HepG2 (cell line): ENCODE measurements around the gene PGGT1B. TPM values are rescaled to one million over a fixed set of nuclear protein-coding genes. Genes with fewer than 3 reads are reported as not detected.

ENCODE experiments used
- ATAC-seq: fragments of 200-7000 bp; cut with Tn5 transposase; 3 replicates; pipeline ENCODE4 v1.9.1; 2020; ENCODE audit warnings: mild to moderate bottlenecking, moderate library complexity
- BruUV-seq: library from RNA; stranded (reverse); fragments of 400-500 nt; replicated peaks from 2 replicates; lab custom pipeline; 2021; lab: Mats Ljungman, UMichigan
- CTCF ChIA-PET: fragments of 300-600 bp; formaldehyde crosslinking; extraction: SDS; loops from one replicate; lab custom pipeline; 2021; ENCODE audit warnings: low total read pairs, inconsistent platforms, low intra/inter-chr PET ratio; lab: Yijun Ruan, JAX
- POLR2A ChIA-PET: fragments of 350-600 bp; sonication (Branson Sonifier 250); formaldehyde crosslinking; loops from one replicate; lab custom pipeline; 2020; ENCODE audit warnings: antibody characterized with exemption, inconsistent platforms; lab: Yijun Ruan, JAX
- DNase-seq: peaks from one replicate; pipeline ENCODE4 v3.0.0-alpha.2; 2015; ENCODE audit warnings: low spot score
- FAIRE-seq: peaks from 3 replicates; lab custom pipeline; 2011; peaks lifted over from hg19 to GRCh38; lab: Jason Lieb, UNC
- H2AFZ ChIP-seq: one replicate; pipeline ENCODE4 v1.6.1; 2011; ENCODE audit warnings: low read length, inconsistent platforms
- H3K27ac ChIP-seq: fragments of 300-600 bp; 3 replicates; pipeline ENCODE4 v1.8.0; 2011; ENCODE audit warnings: mixed run types, mild to moderate bottlenecking, mixed read lengths, low read length, inconsistent platforms; ENCODE audit not compliant: insufficient read depth; ENCODE audit errors: extremely low read length
- H3K27me3 ChIP-seq, 2 experiments: fragments of 200-600 bp in 1 of 2; 2 replicates in 1 of 2; 3 replicates in 1 of 2; pipeline versions ENCODE4 v1.6.0 to v1.8.0; 2011; ENCODE audit warnings: low read length in 2 of 2, mild to moderate bottlenecking in 2 of 2, moderate library complexity in 2 of 2, inconsistent platforms in 1 of 2; ENCODE audit not compliant: insufficient read depth in 2 of 2, control insufficient read depth in 1 of 2
- H3K36me3 ChIP-seq, 2 experiments: fragments of 200-600 bp in 1 of 2; replicated peaks in 1 of 2; 2 replicates in 1 of 2; 3 replicates in 1 of 2; pipeline versions ENCODE4 v1.5.1 to v1.8.0; 2011; ENCODE audit warnings: low read length in 2 of 2, inconsistent platforms in 1 of 2; ENCODE audit not compliant: insufficient read depth in 2 of 2, control insufficient read depth in 1 of 2
- H3K4me1 ChIP-seq: 2 replicates; pipeline ENCODE4 v1.5.1; 2012; ENCODE audit warnings: low read length, inconsistent platforms; ENCODE audit not compliant: insufficient read depth
- H3K4me2 ChIP-seq: 2 replicates; pipeline ENCODE4 v1.6.0; 2011; ENCODE audit warnings: low read depth, low read length, inconsistent platforms
- H3K4me3 ChIP-seq, 3 experiments: fragments of 200-600 bp in 1 of 3; sonication (generic), shearing (Covaris generic) in 1 of 3; replicated peaks in 1 of 3; 2 replicates each; pipeline ENCODE4 v1.5.1; 2011 to 2016; ENCODE audit warnings: low read length in 3 of 3, inconsistent platforms in 2 of 3, low read depth in 2 of 3, mild to moderate bottlenecking in 2 of 3, control low read depth in 1 of 3, mixed read lengths in 1 of 3; ENCODE audit not compliant: insufficient read depth in 1 of 3
- H3K79me2 ChIP-seq: one replicate; pipeline ENCODE4 v1.6.1; 2011; ENCODE audit warnings: low read length, inconsistent platforms; ENCODE audit not compliant: insufficient read depth
- H3K9ac ChIP-seq: 2 replicates; pipeline ENCODE4 v1.6.0; 2011; ENCODE audit warnings: mild to moderate bottlenecking, low read depth, low read length, inconsistent platforms; ENCODE audit not compliant: insufficient read depth
- H3K9me3 ChIP-seq: 2 replicates; pipeline ENCODE4 v1.5.1; 2012; ENCODE audit warnings: mild to moderate bottlenecking, low read length
- H4K20me1 ChIP-seq: 2 replicates; pipeline ENCODE4 v1.6.0; 2011; ENCODE audit warnings: inconsistent platforms, mild to moderate bottlenecking, low read length, moderate library complexity; ENCODE audit not compliant: insufficient read depth
- CREBL2 ChIP-seq: sonication (generic); formaldehyde crosslinking; IDR thresholded peaks from 2 replicates; pipeline ENCODE4 v1.8.1; 2023; ENCODE audit warnings: missing genetic modification reagents, mild to moderate bottlenecking, borderline replicate concordance
- ETS1 ChIP-seq: sonication (generic); formaldehyde crosslinking; IDR thresholded peaks from 2 replicates; pipeline ENCODE4 v1.4.0; 2020; ENCODE audit warnings: missing genetic modification reagents
- KAT7 ChIP-seq: IDR thresholded peaks from 2 replicates; pipeline ENCODE4 v1.6.1; 2018; ENCODE audit warnings: borderline replicate concordance, missing compliant biosample characterization
- KMT2A ChIP-seq: sonication (generic); formaldehyde crosslinking; IDR thresholded peaks from 2 replicates; pipeline ENCODE4 v1.4.0; 2020; ENCODE audit warnings: missing genetic modification reagents
- NAIF1 ChIP-seq: sonication (generic); formaldehyde crosslinking; IDR thresholded peaks from 2 replicates; pipeline ENCODE4 v1.5.0; 2020; ENCODE audit warnings: mild to moderate bottlenecking, missing genetic modification reagents, borderline replicate concordance
- NONO ChIP-seq, 2 experiments: fragments of 450-650 bp in 1 of 2; sonication (generic) in 1 of 2; formaldehyde crosslinking in 1 of 2; IDR thresholded peaks in 1 of 2; conservative IDR thresholded peaks in 1 of 2; 2 replicates each; pipeline versions ENCODE4 v1.6.1 to v1.8.0; 2017 to 2022; ENCODE audit warnings: mild to moderate bottlenecking in 1 of 2, missing genetic modification reagents in 1 of 2, moderate library complexity in 1 of 2
- NR1H2 ChIP-seq: sonication (generic); formaldehyde crosslinking; IDR thresholded peaks from 2 replicates; pipeline ENCODE4 v1.8.1; 2022; ENCODE audit warnings: low read depth, missing genetic modification reagents, borderline replicate concordance
- ONECUT2 ChIP-seq: sonication (generic); formaldehyde crosslinking; IDR thresholded peaks from 2 replicates; pipeline ENCODE4 v1.4.0; 2020; ENCODE audit warnings: missing genetic modification reagents
- SAFB2 ChIP-seq: sonication (generic); formaldehyde crosslinking; IDR thresholded peaks from 2 replicates; pipeline ENCODE4 v1.5.1; 2020; ENCODE audit warnings: missing genetic modification reagents, low read depth, mild to moderate bottlenecking, borderline replicate concordance
- SNAI1 ChIP-seq: sonication (generic); formaldehyde crosslinking; IDR thresholded peaks from 2 replicates; pipeline ENCODE4 v1.5.0; 2020; ENCODE audit warnings: mild to moderate bottlenecking, missing genetic modification reagents, borderline replicate concordance
- ZNF207 ChIP-seq: fragments of 450-650 bp; IDR thresholded peaks from 2 replicates; pipeline ENCODE4 v1.6.1; 2016; ENCODE audit warnings: antibody characterized with exemption, borderline replicate concordance
- ZNF232 ChIP-seq: sonication (generic); formaldehyde crosslinking; IDR thresholded peaks from 2 replicates; pipeline ENCODE4 v1.4.0; 2020; ENCODE audit warnings: missing genetic modification reagents, borderline replicate concordance
- ZNF850 ChIP-seq: sonication (generic); formaldehyde crosslinking; conservative IDR thresholded peaks from 2 replicates; pipeline ENCODE4 v1.9.0; 2021; ENCODE audit warnings: mild to moderate bottlenecking, missing genetic modification reagents
- ZZZ3 ChIP-seq: sonication (generic); formaldehyde crosslinking; IDR thresholded peaks from 2 replicates; pipeline ENCODE4 v1.4.0; 2020; ENCODE audit warnings: missing genetic modification reagents, mild to moderate bottlenecking, borderline replicate concordance
- WGBS: methylation state at CpG from one replicate; pipeline ENCODE4 v1.1.6; 2017; ENCODE audit warnings: low lambda C conversion rate; 5-methylcytosine and 5-hydroxymethylcytosine counted together
- in situ Hi-C: cut with HindIII; loops from 2 replicates; pipeline ENCODE4 v1.10.0; 2017; ENCODE audit warnings: low pct_unique_long_range_greater_than_20kb; ENCODE audit not compliant: extremely low pct_ligation_motif_present
- intact Hi-C: fragments of 100-400 bp; cut with micrococcal nuclease; formaldehyde crosslinking; loops from one replicate; pipeline ENCODE4 v1.10.0; 2022; ENCODE audit not compliant: unreplicated experiment
- polyA plus RNA-seq, 8 experiments: library from polyadenylated mRNA; depleted of rRNA in 3 of 8; stranded (reverse) in 7 of 8; unstranded in 1 of 8; fragments of >200 nt; fragmentation: Illumina TruSeq in 4 of 8; extraction: Trizol in 4 of 8; gene quantifications; 2 replicates each; pipeline versions ENCODE4 v1.2.1 to v1.2.3, GENCODE V29; 2011 to 2016; ENCODE audit warnings: low read depth in 4 of 8, missing spikeins in 1 of 8, mixed read lengths in 1 of 8; ENCODE audit not compliant: insufficient read depth in 1 of 8
- total RNA-seq, 5 experiments: library from RNA; depleted of rRNA; stranded (reverse); fragments of >200 nt; fragmentation: Illumina TruSeq; extraction: Trizol; gene quantifications; 2 replicates each; pipeline ENCODE4 v1.2.3, GENCODE V29; 2016; ENCODE audit warnings: low read depth in 1 of 5
- TF ChIP-seq, protein P1 (sequence below): sonication (generic); formaldehyde crosslinking; IDR thresholded peaks from 2 replicates; pipeline ENCODE4 v1.8.0; 2022; ENCODE audit warnings: mild to moderate bottlenecking, missing genetic modification reagents, borderline replicate concordance

PGGT1B gene
- total and polyA plus RNA-seq, 2 of the 13 experiments (the other 11 are each of a cell fraction or from before 2014, with no cell fraction given), result 2.4 to 42.7 TPM

DNA sequence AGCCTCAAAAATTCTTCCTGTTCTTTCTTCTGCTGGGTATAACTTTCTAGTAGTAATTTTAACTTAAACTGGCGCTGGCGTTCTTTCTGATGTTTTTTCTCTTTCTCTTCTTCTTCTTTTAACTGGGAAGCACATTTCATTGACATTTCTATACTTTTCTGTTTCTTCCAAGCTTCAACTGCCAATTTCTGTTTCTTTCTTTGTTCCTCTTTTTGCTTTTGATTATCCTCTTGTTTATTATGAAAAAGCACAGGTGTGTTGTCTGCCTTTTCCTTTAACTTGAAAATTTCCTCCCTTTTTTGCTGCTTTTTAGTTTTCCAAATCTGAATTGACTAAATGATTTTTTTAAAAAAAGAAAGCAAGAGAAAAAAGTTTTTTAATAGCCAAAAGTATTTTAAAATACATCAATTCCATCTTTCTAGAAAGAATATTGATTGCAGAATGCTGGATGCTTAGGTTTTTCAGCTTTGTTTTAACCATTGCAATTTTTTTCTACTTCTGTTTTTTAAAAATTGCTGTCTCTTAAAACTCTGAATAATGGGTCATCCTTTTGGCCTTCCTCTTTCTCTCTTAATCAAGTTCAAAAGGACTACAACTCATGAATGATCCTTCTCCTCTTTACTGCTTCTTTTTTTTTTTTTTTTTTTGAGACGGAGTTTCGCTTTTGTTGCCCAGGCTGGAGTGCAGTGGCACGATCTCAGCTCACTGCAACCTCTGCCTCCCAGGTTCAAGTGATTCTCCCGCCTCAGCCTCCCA, 8.8 kb upstream of the PGGT1B start:
- Histone ChIP-seq H3K79me2 (no peaks in the 10 kb centered on the region), H3K9ac (no peak overlapping the region), H3K27ac (no peak overlapping the region), H3K4me3 (no peak overlapping the region), H3K9me3 (no peaks in the 10 kb centered on the region), H3K27me3 (no peaks in the 10 kb centered on the region), H2AFZ (no peak overlapping the region), H3K4me1 (no peaks in the 10 kb centered on the region), H4K20me1 (no peaks in the 10 kb centered on the region), H3K4me2 (no peak overlapping the region), H3K36me3 (no peaks in the 10 kb centered on the region)
- no TSS peak for BruUV-seq
- WGBS, result 95% methylated on average over 6 of the region's 6 CpGs
- ATAC-seq, result no peak
- CTCF ChIA-PET, result no interaction called here
- TF ChIP-seq SNAI1 (CRISPR knock-in tag) (no peak), SAFB2 (no peak), ZNF232 (CRISPR knock-in tag) (no peak), ZZZ3 (CRISPR knock-in tag) (no peak), NONO (IDR thresholded peaks at IDR 0.05) (no peak), NONO (CRISPR knock-in tag; conservative IDR thresholded peaks at IDR 0.05) (no peak), NR1H2 (CRISPR knock-in tag) (no peak), CREBL2 (CRISPR knock-in tag) (no peak)
- FAIRE-seq, result no peak
- no peak for DNase-seq
- intact Hi-C loops (no loop called here), in situ Hi-C loops (no loop called here)
- POLR2A ChIA-PET, result no interaction called here

- no peaks in the 10 kb centered on the region for H3K9me3 ChIP-seq
- no peak overlapping the region for H3K4me2 ChIP-seq
- no peaks in the 10 kb centered on the region for H3K36me3 ChIP-seq
- intact Hi-C loops (no loop called here), in situ Hi-C loops (no loop called here)
- peaks cover 9% of the 10 kb centered on the region for H3K4me1 ChIP-seq
- H2AFZ ChIP-seq, result no peak overlapping the region
- no peak for DNase-seq
- no peaks in the 10 kb centered on the region for H3K27me3 ChIP-seq
- H4K20me1 ChIP-seq, result no peaks in the 10 kb centered on the region
- BruUV-seq, result no TSS peak
- no peak overlapping the region for H3K4me3 ChIP-seq
- H3K27ac ChIP-seq, result no peak overlapping the region
- no peaks in the 10 kb centered on the region for H3K79me2 ChIP-seq
- no peak overlapping the region for H3K9ac ChIP-seq
- no peak for FAIRE-seq
- CTCF ChIA-PET, result no interaction called here
- no peak for ATAC-seq
- POLR2A ChIA-PET, result no interaction called here
- TF ChIP-seq KMT2A (CRISPR knock-in tag) (no peak), ZNF207 (no peak), ETS1 (CRISPR knock-in tag) (no peak), ZNF850 (CRISPR knock-in tag) (no peak), ONECUT2 (CRISPR knock-in tag) (no peak), KAT7 (no peak), NAIF1 (CRISPR knock-in tag) (no peak)
- TF ChIP-seq, protein P1, sequence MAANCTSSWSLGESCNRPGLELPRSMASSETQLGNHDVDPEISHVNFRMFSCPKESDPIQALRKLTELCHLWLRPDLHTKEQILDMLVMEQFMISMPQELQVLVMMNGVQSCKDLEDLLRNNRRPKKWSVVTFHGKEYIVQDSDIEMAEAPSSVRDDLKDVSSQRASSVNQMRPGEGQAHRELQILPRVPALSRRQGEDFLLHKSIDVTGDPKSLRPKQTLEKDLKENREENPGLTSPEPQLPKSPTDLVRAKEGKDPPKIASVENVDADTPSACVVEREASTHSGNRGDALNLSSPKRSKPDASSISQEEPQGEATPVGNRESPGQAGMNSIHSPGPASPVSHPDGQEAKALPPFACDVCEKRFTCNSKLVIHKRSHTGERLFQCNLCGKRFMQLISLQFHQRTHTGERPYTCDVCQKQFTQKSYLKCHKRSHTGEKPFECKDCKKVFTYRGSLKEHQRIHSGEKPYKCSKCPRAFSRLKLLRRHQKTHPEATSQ (CRISPR knock-in tag), result no peak
These were observed 4.9 kb upstream of the PGGT1B start for GRCh38 chr5:115267617-115268016.
